ENCODE measurements around the gene CXCR6.

The CXCR6 gene

DNA sequence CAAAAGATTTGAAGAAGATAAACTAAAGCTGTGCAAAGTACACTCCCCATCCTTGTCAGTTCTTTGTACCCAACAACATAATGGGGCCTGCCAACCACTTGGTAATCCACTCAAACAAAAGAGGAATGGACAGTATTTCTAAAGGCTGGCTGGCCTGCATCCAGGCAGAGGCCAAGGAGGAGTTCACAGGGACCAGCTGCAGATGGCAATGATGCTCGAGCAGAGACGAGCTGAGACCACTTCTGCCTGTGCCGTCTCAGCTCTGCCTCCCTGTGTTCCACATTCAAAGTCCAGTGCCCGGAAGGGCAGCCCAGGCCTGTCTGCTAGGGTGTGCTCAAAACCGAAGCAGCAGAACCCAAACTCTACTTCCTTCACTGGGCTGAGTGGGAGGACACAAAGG is 14.3 kb downstream of the CXCR6 start:
- Histone ChIP-seq H3K9me3 (replicated peaks in 1 of 11) (no peaks in the 10 kb centered on the region), H3K4me3 (no peak overlapping the region), H3K36me3 (peaks cover 96 to 100% (median 100%) of the 10 kb centered on the region in 11 experiments), H3K4me2 (no peak overlapping the region), H3K27me3 (no peaks in the 10 kb centered on the region), H4K20me1 (no peaks in the 10 kb centered on the region; a peak in 3 of 22 replicates), H3K9ac (no peak overlapping the region), H3K27ac (no peak overlapping the region), H3K4me1 (no peaks in the 10 kb centered on the region)
- no peak for TF ChIP-seq Cebpa-rat (IDR thresholded peaks at IDR 0.05)

DNA sequence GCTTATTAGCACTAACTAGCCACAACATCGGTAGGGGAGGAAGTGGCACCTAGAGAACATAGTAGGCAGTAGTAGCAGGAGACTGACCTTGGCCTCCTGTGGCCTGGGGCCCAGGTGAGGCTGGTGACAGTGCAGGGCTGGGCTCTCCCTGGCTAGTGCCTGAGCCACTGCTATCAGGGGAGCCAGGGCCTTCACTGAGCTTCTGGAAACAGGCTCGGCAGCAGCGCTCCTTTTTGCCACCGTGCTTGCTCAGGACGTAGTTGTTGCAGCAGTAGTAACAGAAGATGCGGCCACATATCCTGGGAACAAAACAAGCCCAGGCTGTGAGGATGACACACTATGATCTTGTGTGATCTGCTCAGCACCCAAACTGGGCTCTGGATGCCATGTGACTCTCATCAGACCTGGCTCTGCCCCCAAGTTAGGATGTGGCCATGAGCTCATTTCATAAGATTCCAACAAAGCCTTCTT is 15.1 kb downstream of the CXCR6 start:
- no peak overlapping the region for H3K27ac ChIP-seq

DNA sequence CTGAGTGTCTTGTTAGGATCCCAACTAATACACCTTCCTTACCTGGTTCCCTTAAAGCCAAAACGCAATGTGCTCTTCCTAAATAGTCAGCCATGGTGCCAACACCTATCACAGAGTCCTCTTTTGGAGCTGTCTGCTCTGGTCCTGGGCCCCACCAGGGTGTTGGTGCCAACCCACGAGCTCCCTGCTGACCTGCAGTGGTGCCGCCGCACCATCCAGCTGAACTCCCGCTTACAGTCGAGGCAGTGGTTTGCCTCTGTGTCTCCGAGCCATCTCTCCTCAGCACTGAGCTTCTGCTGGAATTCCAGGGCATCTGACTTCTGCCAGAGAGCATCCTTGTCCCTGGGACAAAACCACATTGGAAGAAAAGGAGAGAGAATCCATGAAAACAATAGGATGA is 15.9 kb downstream of the CXCR6 start:
- H3K9ac ChIP-seq = no peak overlapping the region

More for the DNA sequence above, 15.1 kb downstream of the CXCR6 start:
- H3K4me2 ChIP-seq = no peak overlapping the region
- no peak overlapping the region for H3K4me3 ChIP-seq
- TF ChIP-seq Cebpa-rat (IDR thresholded peaks at IDR 0.05) = no peak
- H3K9ac ChIP-seq = no peak overlapping the region
- H3K36me3 ChIP-seq = peaks cover 96 to 100% (median 100%) of the 10 kb centered on the region in 11 experiments
- H4K20me1 ChIP-seq = no peaks in the 10 kb centered on the region; a peak in 3 of 22 replicates
- no peaks in the 10 kb centered on the region for H3K4me1 ChIP-seq
- no peaks in the 10 kb centered on the region for H3K27me3 ChIP-seq
- H3K9me3 ChIP-seq (replicated peaks in 1 of 11) = no peaks in the 10 kb centered on the region

DNA sequence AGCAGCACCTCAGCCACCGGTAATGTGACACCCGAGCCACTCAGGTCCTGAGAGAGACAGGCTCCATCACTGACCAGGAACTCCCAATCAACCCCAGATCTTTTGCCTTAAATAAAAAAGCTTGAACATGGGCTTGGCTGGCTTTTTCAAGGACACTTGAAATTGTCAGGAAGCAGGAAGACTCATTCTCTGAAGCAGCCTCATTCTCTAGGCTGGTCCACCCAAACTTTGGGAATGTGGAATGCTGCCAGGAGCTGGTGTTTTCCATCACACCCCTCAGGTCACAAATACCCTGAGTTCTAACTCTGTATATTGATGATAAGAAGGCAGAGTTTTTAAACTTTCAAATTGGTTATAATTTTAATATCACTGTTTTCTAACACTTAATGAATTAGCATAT is 17.0 kb downstream of the CXCR6 start:
- TF ChIP-seq Cebpa-rat (IDR thresholded peaks at IDR 0.05) = no peak
- Histone ChIP-seq H3K9ac (no peak overlapping the region), H3K4me2 (no peak overlapping the region), H3K9me3 (replicated peaks in 1 of 11) (no peaks in the 10 kb centered on the region), H3K36me3 (peaks cover 96 to 100% (median 100%) of the 10 kb centered on the region in 11 experiments), H4K20me1 (no peaks in the 10 kb centered on the region; a peak in 3 of 22 replicates), H3K4me1 (peaks cover 0 to 9% (median 0%) of the 10 kb centered on the region in 10 experiments; a peak in 3 of 20 replicates), H3K27ac (no peak overlapping the region), H3K27me3 (no peaks in the 10 kb centered on the region), H3K4me3 (no peak overlapping the region)

More for the DNA sequence above, 15.9 kb downstream of the CXCR6 start:
- H3K4me2 ChIP-seq = no peak overlapping the region
- peaks cover 0 to 2% (median 0%) of the 10 kb centered on the region in 10 experiments; a peak in 3 of 20 replicates for H3K4me1 ChIP-seq
- peaks cover 96 to 100% (median 100%) of the 10 kb centered on the region in 11 experiments for H3K36me3 ChIP-seq
- TF ChIP-seq Cebpa-rat (IDR thresholded peaks at IDR 0.05) = no peak
- H4K20me1 ChIP-seq = no peaks in the 10 kb centered on the region; a peak in 3 of 22 replicates
- H3K9me3 ChIP-seq (replicated peaks in 1 of 11) = no peaks in the 10 kb centered on the region
- no peak overlapping the region for H3K27ac ChIP-seq
- H3K27me3 ChIP-seq = no peaks in the 10 kb centered on the region
- H3K4me3 ChIP-seq = no peak overlapping the region

DNA sequence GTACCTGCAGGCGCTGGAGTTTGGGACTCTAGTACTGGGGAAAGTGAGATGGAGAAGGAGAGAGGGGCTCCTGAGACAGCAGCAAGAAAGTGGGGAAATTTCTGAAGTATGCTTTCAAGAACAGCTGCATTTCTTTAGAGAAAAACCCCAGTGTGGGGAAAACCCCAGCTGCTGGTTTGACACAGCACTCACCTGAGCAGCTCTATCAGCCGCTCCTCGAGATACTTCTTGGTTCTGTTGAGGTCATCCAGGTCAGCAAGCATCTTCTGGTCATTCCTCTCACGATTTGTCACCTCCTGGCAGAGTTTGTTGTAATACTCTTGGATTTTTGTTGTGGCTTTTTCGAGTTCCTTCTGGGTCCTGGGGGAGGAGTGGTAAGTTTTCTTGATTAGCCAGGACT is 18.8 kb downstream of the CXCR6 start:
- H3K4me1 ChIP-seq = peaks cover 0 to 9% (median 0%) of the 10 kb centered on the region in 10 experiments; a peak in 3 of 20 replicates
- no peaks in the 10 kb centered on the region; a peak in 4 of 22 replicates for H4K20me1 ChIP-seq
- no peak overlapping the region for H3K4me2 ChIP-seq
- no peaks in the 10 kb centered on the region for H3K9me3 ChIP-seq (replicated peaks in 1 of 11)
- H3K27ac ChIP-seq = no peak overlapping the region
- no peak overlapping the region for H3K4me3 ChIP-seq
- no peak overlapping the region for H3K9ac ChIP-seq
- no peaks in the 10 kb centered on the region for H3K27me3 ChIP-seq
- TF ChIP-seq Cebpa-rat (IDR thresholded peaks at IDR 0.05) = no peak
- H3K36me3 ChIP-seq = peaks cover 99 to 100% (median 100%) of the 10 kb centered on the region in 11 experiments

DNA sequence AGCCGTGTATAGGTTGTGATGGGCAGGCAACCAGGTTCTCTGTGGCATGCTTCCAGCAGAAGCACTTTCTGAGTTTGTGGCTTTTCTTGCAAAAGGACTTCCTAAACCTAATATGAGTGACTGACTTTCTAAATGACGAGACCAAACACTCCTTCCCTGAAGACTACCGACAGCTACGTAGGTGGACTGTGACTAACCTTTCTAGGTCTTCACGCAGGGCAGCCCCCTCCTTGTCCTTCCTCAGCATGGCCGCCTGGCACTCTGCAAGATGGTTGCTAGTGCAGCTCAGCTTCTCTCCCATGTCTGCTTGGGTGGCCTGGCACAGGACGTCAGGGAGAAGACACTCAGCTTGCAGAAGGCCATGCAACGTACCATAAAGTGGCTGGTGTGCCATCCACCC is 20.9 kb downstream of the CXCR6 start:
- Histone ChIP-seq H3K27me3 (no peaks in the 10 kb centered on the region), H3K27ac (no peak overlapping the region), H3K4me1 (peaks cover 0 to 10% (median 0%) of the 10 kb centered on the region in 10 experiments; a peak in 4 of 20 replicates), H3K4me3 (no peak overlapping the region), H3K9ac (no peak overlapping the region), H3K9me3 (replicated peaks in 1 of 11) (no peaks in the 10 kb centered on the region), H3K4me2 (no peak overlapping the region), H4K20me1 (no peaks in the 10 kb centered on the region; a peak in 2 of 22 replicates), H3K36me3 (peaks cover 99 to 100% (median 100%) of the 10 kb centered on the region in 11 experiments)
- no peak for TF ChIP-seq Cebpa-rat (IDR thresholded peaks at IDR 0.05)

DNA sequence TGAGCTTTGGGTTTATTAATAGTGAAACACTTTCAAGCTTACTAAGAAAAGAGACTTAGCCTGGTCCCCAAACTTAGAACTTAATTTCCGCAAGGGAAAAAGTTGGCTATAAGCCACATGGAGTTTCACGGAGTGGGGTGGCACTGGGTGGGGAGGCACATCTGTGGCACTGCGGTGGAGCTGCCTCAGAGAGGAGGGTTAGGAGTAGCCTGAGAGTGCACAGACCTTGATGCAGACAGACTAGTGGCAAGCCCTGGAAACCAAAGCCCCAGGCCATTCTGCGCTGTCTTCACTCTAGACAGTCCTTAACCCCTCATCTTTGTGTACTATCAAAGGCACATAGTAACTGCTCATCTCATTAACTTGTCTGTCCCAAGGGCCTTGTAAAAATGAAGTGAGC is 22.0 kb downstream of the CXCR6 start:
- Histone ChIP-seq H3K4me2 (no peak overlapping the region), H4K20me1 (no peaks in the 10 kb centered on the region; a peak in 2 of 22 replicates), H3K4me3 (no peak overlapping the region), H3K9ac (no peak overlapping the region), H3K27ac (no peak overlapping the region; a peak in 1 of 22 replicates), H3K4me1 (peaks cover 0 to 21% (median 0%) of the 10 kb centered on the region in 10 experiments; a peak in 5 of 20 replicates), H3K9me3 (replicated peaks in 1 of 11) (no peaks in the 10 kb centered on the region), H3K36me3 (peaks cover 99 to 100% (median 100%) of the 10 kb centered on the region in 11 experiments), H3K27me3 (no peaks in the 10 kb centered on the region)
- no peak for TF ChIP-seq Cebpa-rat (IDR thresholded peaks at IDR 0.05)

DNA sequence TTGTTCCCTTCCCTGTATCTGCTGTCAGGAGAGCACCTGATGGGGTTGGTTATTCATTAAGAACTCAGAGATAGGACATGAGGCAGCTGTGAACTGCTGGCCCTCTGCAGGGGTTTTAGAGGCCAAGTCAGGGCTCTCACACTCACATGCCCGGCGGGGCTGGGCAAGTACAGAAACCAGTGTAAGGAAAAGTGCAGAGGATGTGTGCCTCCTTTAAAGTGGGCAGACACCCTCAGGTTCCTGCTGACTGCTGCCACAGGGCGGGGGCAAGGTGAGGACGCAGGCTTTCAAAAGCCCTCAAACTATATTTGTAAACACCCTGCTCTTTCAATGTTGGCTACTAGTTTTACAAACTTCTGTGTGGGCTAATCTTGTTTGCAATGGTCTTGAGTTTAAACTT is 22.4 kb downstream of the CXCR6 start:
- H3K36me3 ChIP-seq = peaks cover 95 to 100% (median 100%) of the 10 kb centered on the region in 11 experiments

DNA sequence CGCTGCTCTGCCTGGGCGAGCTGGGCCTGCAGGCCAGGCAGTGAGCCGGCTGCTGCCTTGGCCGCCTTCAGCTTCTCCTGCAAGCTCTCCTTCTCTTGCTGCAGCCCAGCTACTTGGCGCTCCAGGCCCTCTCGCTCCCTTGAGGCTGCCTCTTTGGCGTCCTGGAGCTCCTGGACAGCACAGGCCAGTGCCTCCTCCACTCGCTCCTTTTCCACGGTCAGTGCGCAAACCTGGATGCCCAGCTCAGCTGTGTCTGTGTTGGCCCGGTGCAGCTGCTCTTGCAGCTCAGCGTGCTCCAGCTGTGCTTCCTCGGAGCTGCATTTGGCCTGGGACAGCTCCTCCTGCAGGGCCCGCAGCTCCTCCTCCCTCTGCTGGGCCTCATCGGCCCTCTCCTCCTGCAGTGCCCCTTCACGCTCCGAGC is 23.1 kb downstream of the CXCR6 start:
- Histone ChIP-seq H3K9ac (no peak overlapping the region), H3K4me2 (no peak overlapping the region), H3K27me3 (no peaks in the 10 kb centered on the region), H3K27ac (no peak overlapping the region), H3K4me1 (peaks cover 0 to 32% (median 4%) of the 10 kb centered on the region in 10 experiments; a peak in 10 of 20 replicates), H3K4me3 (no peak overlapping the region), H3K9me3 (replicated peaks in 1 of 11) (no peaks in the 10 kb centered on the region), H4K20me1 (no peaks in the 10 kb centered on the region; a peak in 2 of 22 replicates), H3K36me3 (peaks cover 92 to 100% (median 99%) of the 10 kb centered on the region in 11 experiments)
- no peak for TF ChIP-seq Cebpa-rat (IDR thresholded peaks at IDR 0.05)

More for the DNA sequence above, 22.4 kb downstream of the CXCR6 start:
- Histone ChIP-seq H3K4me1 (peaks cover 0 to 25% (median 0%) of the 10 kb centered on the region in 10 experiments; a peak in 6 of 20 replicates), H3K9me3 (replicated peaks in 1 of 11) (no peaks in the 10 kb centered on the region), H4K20me1 (no peaks in the 10 kb centered on the region; a peak in 2 of 22 replicates), H3K27me3 (no peaks in the 10 kb centered on the region), H3K27ac (no peak overlapping the region), H3K4me2 (no peak overlapping the region), H3K9ac (no peak overlapping the region), H3K4me3 (no peak overlapping the region)
- no peak for TF ChIP-seq Cebpa-rat (IDR thresholded peaks at IDR 0.05)

Measured in BLaER1 treated with 17β-estradiol and CSF1 and Interleukin-3, amounts not matched to agents 10 nM and 100 nM (cell line).